NCI-H345 (cell line): ENCODE measurements around the gene ECM1.

Source experiments
- DNase-seq: peaks from one replicate; lab custom pipeline; 2025; lab: John Stamatoyannopoulos, UW

Gene ECM1

GRCh38 chr1:150507912-150508864, at the start of gene ECM1:
Gene ECM1 (plus strand): TSS chr1:150508109. CDS start chr1:150508210, 101 bp downstream.
- DNase-seq, result no peak

DNA sequence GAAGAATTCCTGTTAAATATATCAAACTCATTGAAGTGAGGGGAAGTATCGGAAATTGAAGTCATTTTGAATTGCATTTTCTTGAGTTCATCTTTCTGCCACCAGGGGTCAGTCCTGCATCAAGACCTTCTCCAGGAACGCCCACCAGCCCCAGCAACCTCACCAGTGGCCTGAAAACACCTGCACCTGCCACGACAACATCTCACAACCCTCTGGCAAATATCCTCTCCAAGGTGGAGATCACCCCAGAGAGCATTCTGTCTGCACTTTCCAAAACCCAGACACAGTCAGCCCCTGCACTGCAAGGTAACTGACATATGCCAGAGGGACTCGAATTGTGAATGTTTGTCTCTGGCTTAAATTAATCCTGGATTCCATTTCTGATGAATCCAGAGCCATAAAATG, 43.5 kb upstream of the ECM1 start:
- peak; percentile 81 for DNase-seq

- no peak for DNase-seq
Observed at GRCh38 chr1:150466964-150467363, 40.9 kb upstream of the ECM1 start.

DNA sequence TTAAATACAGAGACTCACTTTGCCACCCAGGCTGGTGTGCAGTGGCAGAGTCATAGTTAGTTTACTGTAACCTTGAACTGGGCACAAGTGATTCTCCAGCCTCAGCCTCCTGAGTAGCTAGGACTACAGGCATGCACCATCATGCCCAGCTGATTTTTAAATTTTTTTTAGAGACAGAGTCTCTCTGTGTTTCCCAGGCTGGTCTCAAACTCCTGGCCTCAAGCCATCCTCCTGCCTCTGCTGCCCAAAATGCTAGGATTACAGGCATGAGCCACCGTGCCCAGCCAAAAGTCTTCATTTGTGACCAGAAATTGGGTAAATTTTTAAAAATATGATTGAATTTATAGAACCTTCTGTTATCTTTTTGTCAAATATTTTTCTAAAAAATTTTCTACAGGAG, 38.6 kb upstream of the ECM1 start:
- DNase-seq, result no peak

DNA sequence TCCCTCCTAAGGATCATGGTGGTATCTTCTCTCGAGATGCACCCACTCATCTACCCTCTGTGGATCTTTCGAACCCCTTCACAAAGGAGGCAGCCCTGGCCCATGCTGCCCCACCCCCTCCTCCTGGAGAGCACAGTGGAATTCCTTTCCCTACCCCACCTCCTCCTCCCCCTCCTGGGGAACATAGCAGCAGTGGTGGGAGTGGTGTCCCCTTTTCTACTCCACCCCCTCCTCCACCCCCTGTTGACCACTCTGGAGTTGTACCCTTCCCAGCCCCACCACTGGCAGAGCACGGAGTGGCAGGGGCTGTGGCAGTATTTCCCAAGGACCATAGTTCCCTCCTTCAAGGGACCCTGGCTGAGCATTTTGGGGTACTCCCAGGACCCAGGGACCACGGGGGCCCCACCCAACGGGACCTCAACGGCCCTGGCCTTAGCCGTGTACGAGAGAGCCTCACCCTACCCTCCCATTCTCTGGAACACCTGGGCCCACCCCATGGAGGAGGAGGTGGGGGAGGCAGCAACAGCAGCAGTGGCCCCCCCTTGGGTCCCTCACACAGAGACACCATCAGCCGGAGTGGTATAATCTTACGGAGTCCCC, 35.2 kb upstream of the ECM1 start:
- no peak for DNase-seq

GRCh38 chr1:150473659-150474058, 34.2 kb upstream of the ECM1 start:
- no peak for DNase-seq

DNA sequence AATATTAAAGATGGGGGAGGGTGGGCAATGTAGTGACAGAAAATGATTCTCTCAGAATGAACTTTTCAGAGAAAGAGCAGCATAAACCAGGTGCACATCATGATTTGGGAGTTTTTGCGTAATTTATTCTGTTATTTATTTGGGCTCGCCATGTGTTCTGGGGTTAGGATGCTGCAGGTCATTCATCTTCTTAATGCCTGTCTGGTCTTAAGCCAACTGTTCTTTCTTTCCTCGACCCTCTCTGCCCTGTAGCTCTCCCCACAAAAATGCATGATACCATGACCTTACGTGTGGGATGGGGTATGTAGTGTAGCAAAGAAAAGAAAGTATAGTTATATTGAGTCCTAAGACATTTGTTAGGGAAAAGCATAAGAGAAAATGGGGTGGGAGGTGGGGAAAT, 33.0 kb upstream of the ECM1 start:
- DNase-seq, result no peak

- DNase-seq, result no peak
Observed at GRCh38 chr1:150476754-150477153, 31.2 kb upstream of the ECM1 start.

- no peak for DNase-seq
Observed at GRCh38 chr1:150477320-150477719, 30.6 kb upstream of the ECM1 start.

DNA sequence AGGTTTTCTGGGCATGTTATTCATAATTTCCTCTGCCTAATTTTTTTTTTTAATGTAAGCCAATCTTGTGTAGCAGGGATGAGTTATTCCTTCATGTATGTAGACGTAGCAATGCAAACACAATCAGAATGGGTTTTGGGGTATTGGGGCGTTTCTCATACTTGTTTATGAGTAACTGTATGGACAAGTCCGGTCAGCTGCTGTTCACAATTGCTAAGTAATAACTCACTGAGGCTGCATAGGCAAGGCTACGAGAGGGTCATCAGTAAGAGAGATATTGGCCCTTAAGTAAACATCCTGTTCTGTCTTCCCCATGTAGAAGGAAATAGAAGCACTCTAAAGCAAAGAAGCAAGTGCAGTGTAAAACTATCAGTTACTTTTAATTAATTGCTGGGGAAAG, 30.2 kb upstream of the ECM1 start:
- no peak for DNase-seq

- DNase-seq, result no peak
Observed at GRCh38 chr1:150479370-150479769, 28.5 kb upstream of the ECM1 start.

DNA sequence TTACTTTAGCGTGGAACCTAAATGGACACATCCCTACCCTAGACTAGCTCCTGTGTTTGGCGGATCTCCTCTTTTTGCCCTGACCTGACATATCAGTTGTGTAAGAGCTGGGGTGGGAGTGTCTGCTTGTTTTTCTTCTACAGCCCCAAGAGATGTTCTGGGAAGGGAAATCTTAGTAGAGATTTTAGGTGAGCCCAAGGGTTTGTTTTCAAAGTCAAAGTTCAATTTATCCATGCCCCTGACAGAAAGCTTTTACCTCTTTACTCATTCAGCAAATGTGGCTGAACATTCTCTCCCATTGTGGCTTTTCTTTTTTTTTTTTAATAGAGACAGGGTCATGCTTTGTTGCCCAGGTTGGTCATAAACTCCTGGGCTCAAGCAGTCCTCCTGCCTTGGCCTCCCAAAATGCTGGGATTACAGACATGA, 28.0 kb upstream of the ECM1 start:
- no peak for DNase-seq

DNA sequence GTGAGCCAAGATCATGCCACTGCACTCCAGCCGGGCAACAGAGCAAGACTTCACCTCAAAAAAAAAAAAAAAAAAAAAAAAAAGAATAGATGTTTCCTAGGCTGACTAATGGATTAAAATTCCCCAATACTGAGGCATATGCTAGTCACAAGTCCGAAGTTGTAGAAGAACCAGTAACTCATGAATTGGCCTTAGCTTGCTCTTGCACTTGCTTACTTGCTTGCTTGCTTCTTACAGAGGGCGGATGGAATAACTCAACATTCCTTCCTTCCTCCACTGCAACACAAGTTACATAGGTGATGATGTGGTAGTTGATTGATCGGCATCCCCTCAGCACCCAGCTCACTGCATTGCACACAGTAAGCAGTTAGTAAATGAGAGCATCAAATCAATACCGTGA, 23.5 kb upstream of the ECM1 start:
- DNase-seq, result no peak

DNA sequence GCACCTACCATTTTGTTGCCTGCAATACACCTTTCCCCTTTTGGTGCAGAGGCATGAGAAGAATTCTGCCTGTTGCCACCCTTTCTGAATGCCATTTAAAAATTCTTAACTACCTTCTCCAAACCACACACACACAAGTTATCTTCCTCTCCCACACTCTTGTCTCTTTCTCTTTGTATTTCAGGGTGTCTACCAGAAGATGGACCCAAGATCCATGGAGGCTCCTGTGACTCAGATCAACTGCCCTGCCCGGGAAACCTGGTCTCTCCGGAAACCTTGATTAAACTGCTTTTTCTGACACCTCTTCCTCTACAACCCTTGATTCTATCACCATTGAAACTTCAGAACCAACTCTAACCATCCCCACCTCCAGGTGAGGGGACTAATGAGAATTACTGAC, 23.0 kb upstream of the ECM1 start:
- no peak for DNase-seq

DNA sequence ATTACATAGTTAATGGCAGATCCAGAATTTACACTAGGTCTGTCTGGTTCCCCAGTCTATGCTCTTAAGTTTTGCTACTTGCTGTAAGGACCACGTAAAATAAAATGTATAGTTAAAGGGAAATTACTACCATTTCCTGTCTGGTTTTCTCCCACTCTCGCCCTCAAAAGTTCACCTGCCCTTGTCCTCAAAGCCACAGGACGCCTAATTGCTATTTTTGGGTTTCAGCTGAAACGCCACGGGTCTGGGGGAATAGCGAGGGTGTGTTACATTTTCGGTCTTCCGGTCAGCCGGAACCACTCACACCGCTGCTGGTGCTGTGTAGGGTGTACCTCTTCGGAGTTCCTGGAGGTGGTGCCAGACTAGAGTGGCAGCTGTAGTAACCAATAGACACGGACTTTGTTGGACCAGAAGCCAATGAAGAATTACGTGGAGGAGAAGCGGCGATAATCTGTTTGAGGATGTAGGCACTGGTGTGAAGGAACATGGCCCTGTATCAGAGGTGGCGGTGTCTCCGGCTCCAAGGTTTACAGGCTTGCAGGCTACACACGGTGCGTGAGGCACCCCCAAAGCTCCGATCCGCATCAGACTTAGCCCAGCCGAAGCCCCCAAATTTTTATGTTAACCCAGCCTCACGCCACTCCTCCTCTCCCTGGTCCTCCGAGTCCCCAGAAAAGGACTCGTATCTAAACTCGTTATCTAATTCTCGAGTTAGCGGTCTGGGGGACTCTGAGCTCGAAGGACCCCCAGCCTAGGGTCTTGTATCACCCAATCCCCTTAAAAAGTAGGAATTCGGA, 20.7 kb upstream of the ECM1 start, which contains the start of gene TARS2:
Gene TARS2, plus strand, starts transcription at position 454 of the 797 bp plus-strand sequence. Its CDS starts 32 bp downstream, at position 486.
- DNase-seq, result peak; percentile 100

DNA sequence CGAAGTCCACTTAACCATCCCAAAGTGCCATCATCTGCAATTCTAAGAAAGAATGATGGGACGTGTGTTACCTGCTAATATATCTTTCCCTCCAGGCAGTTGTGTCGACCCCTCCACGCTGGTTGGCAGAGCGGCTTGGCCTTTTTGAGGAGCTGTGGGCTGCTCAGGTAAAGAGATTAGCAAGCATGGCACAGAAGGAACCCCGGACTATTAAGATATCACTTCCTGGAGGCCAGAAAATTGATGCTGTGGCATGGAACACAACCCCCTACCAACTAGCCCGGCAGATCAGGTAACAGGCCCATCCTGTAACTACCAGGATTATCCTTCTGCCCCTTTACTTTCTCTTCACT, 20.2 kb upstream of the ECM1 start:
- no peak for DNase-seq

- no peak for DNase-seq
Observed at GRCh38 chr1:150493175-150493574, 14.7 kb upstream of the ECM1 start.

GRCh38 chr1:150498342-150498741, 9.6 kb upstream of the ECM1 start:
- DNase-seq, result no peak

DNA sequence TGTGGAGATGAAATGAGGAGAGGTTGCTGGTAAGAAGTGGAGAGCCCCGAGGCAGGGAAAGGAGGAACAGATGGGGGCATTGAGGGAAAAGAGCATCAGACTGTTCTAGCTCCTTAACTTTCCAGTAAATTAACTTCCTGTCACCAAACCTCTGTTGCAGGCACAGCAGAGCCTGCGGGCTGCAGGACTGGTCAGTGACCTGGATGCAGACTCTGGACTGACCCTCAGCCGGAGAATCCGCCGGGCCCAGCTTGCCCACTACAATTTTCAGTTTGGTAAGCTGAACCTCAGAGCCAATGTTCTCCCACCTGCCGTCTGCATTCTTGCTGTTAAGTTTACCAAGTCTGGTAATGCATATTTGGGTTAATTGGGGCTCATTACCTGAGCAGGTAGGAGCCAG, 2.5 kb upstream of the ECM1 start:
- no peak for DNase-seq

- no peak for DNase-seq
Observed at GRCh38 chr1:150508982-150509381, 1.1 kb downstream of the ECM1 start.

DNA sequence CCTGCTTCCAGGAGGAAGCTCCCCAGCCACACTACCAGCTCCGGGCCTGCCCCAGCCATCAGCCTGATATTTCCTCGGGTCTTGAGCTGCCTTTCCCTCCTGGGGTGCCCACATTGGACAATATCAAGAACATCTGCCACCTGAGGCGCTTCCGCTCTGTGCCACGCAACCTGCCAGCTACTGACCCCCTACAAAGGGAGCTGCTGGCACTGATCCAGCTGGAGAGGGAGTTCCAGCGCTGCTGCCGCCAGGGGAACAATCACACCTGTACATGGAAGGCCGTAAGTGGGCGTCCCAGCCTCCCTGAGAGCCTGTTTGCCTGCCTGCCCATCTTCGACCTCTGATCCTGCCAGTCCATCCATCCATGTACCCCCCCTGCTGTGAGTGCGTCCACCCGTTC, 3.6 kb downstream of the ECM1 start:
- peak; percentile 99 for DNase-seq

DNA sequence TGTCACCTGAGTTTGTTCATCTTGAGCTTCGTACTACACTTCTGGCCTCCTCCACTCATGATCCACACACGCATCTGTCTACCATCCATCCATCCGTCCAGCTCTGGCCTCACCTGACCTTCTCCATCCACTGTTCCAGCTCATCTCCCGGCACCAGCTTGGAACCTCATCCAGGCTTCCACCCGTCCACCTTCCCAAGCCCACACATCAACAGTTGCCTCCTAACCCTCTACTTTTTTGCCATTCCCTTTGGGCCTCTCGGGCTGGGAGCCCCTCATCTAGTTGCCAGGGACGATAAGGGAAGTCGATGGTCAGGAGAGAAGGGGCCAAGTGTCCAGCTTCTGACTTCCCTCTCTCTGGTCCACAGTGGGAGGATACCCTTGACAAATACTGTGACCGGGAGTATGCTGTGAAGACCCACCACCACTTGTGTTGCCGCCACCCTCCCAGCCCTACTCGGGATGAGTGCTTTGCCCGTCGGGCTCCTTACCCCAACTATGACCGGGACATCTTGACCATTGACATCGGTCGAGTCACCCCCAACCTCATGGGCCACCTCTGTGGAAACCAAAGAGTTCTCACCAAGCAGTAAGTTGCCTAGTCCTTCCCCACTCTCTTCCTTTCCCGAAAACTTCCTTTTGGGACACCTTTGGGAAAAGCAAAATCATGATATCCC, 4.2 kb downstream of the ECM1 start:
- no peak for DNase-seq
